C1 segment of cervical spinal cord (tissue), 14 donors: ENCODE data around the gene DLX4.

Experiments used
- DNase-seq, 14 donors: peaks; one replicate each; lab custom pipeline; 2025; lab: John Stamatoyannopoulos, UW

Gene DLX4

GRCh38 chr17:49946964-49947584 lies 21.9 kb upstream of the DLX4 start:
- DNase-seq, result no peak

GRCh38 chr17:49949634-49950033 lies 19.4 kb upstream of the DLX4 start:
- no peak for DNase-seq

GRCh38 chr17:49951362-49952082 lies 17.5 kb upstream of the DLX4 start:
- DNase-seq, result no peak

- DNase-seq, result peak in 5 of 14 donors; percentile 3 to 29 (median 12)
Measured at GRCh38 chr17:49952209-49952911, 16.6 kb upstream of the DLX4 start.

- no peak for DNase-seq
Measured at GRCh38 chr17:49952912-49953497, 16.0 kb upstream of the DLX4 start.

GRCh38 chr17:49955157-49955556 lies 13.8 kb upstream of the DLX4 start:
- DNase-seq, result no peak

GRCh38 chr17:49956780-49957179 lies 12.2 kb upstream of the DLX4 start:
- no peak for DNase-seq

- no peak for DNase-seq
Measured at GRCh38 chr17:49957350-49957749, 11.6 kb upstream of the DLX4 start.

- DNase-seq, result no peak
Measured at GRCh38 chr17:49958723-49959122, 10.3 kb upstream of the DLX4 start.

- no peak for DNase-seq
Measured at GRCh38 chr17:49959183-49959935, 9.6 kb upstream of the DLX4 start.

GRCh38 chr17:49962599-49963308 lies 6.2 kb upstream of the DLX4 start:
- no peak for DNase-seq

GRCh38 chr17:49963309-49963625 lies 5.7 kb upstream of the DLX4 start:
- DNase-seq, result no peak

GRCh38 chr17:49963626-49964302 lies 5.2 kb upstream of the DLX4 start:
- DNase-seq, result no peak

- no peak for DNase-seq
Measured at GRCh38 chr17:49964303-49964768, 4.7 kb upstream of the DLX4 start.

GRCh38 chr17:49964769-49965523 lies 4.0 kb upstream of the DLX4 start:
- no peak for DNase-seq

GRCh38 chr17:49965524-49965909 lies 3.5 kb upstream of the DLX4 start:
- DNase-seq, result no peak

GRCh38 chr17:49966767-49967166 lies 2.2 kb upstream of the DLX4 start:
- DNase-seq, result no peak

GRCh38 chr17:49967205-49967604 lies 1.8 kb upstream of the DLX4 start:
- no peak for DNase-seq

- DNase-seq, result no peak
Measured at GRCh38 chr17:49967621-49968404, 1.2 kb upstream of the DLX4 start.
